Mesothelial cell of epicardium (in vitro differentiated cells): ENCODE data around the gene NEU1. TPM values are rescaled to one million over a fixed set of nuclear protein-coding genes. Genes with fewer than 3 reads are reported as not detected.
A peak's percentile ranks its signal among the peaks of the same experiment; 100 is the strongest.
"Not testable (repeated sequence)": the region's sequence is repeated elsewhere in the genome, so short reads cannot be mapped to it uniquely, and the experiment has no call there.

ENCODE experiments used
- DNase-seq, 2 experiments: peaks; one replicate each; pipeline ENCODE4 v3.0.0; 2021; ENCODE audit warnings: low spot score in 2 of 2; ENCODE audit not compliant: unreplicated experiment in 2 of 2
- H3K27ac Mint-ChIP-seq: 2 replicates; pipeline ENCODE4 v1.8.0; 2021; ENCODE audit warnings: mixed read lengths
- H3K27me3 Mint-ChIP-seq: 2 replicates; pipeline ENCODE4 v1.8.0; 2021; ENCODE audit warnings: low read depth, mixed read lengths
- H3K36me3 Mint-ChIP-seq: 2 replicates; pipeline ENCODE4 v1.8.0; 2021; ENCODE audit warnings: mixed read lengths
- H3K4me1 Mint-ChIP-seq: 2 replicates; pipeline ENCODE4 v1.8.0; 2021; ENCODE audit warnings: mixed read lengths
- H3K4me3 Mint-ChIP-seq: 2 replicates; pipeline ENCODE4 v1.8.0; 2021; ENCODE audit warnings: mild to moderate bottlenecking, moderate library complexity, mixed read lengths
- H3K9me3 Mint-ChIP-seq: 2 replicates; pipeline ENCODE4 v1.8.0; 2021; ENCODE audit warnings: mixed read lengths
- total RNA-seq: library from RNA; stranded (reverse); gene quantifications from 3 replicates; pipeline ENCODE4 v1.2.1, GENCODE V29; 2021
- TF ChIP-seq, protein P1 (sequence below): fragments of 200-600 bp; sonication (generic); IDR thresholded peaks from one replicate; pipeline ENCODE4 v1.5.0; 2021; ENCODE audit warnings: antibody characterized with exemption; ENCODE audit not compliant: unreplicated experiment

NEU1 gene
- total RNA-seq, 1 donor from 2014 or later: 24.7 TPM

DNA sequence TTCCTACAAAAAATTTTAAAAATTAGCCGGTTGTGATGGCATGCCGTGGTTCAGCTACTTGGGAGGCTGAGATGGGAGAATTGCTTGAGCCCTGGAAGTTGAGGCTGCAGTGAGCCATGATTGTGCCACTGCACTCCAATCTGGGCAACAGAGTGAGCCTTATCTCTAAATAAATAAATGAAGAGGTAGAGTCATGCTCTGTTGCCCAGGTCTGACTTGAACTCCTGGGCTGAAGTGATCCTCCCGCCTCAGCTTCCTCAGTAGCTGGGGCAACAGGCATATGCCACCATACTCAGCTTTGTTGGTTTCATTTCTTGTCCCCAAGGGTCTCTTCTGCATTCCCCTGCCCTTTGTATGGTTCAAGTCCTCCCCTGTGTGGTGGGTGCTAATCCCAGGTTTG, 18.1 kb downstream of the NEU1 start:
- no peaks in the 10 kb centered on the region for H3K4me1 Mint-ChIP-seq
- TF ChIP-seq, protein P1, sequence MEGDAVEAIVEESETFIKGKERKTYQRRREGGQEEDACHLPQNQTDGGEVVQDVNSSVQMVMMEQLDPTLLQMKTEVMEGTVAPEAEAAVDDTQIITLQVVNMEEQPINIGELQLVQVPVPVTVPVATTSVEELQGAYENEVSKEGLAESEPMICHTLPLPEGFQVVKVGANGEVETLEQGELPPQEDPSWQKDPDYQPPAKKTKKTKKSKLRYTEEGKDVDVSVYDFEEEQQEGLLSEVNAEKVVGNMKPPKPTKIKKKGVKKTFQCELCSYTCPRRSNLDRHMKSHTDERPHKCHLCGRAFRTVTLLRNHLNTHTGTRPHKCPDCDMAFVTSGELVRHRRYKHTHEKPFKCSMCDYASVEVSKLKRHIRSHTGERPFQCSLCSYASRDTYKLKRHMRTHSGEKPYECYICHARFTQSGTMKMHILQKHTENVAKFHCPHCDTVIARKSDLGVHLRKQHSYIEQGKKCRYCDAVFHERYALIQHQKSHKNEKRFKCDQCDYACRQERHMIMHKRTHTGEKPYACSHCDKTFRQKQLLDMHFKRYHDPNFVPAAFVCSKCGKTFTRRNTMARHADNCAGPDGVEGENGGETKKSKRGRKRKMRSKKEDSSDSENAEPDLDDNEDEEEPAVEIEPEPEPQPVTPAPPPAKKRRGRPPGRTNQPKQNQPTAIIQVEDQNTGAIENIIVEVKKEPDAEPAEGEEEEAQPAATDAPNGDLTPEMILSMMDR: no peak
- H3K36me3 Mint-ChIP-seq: peaks cover 15% of the 10 kb centered on the region
- no peak overlapping the region for H3K4me3 Mint-ChIP-seq
- no peaks in the 10 kb centered on the region for H3K9me3 Mint-ChIP-seq
- H3K27ac Mint-ChIP-seq: no peak overlapping the region
- no peak for DNase-seq
- H3K27me3 Mint-ChIP-seq: no peaks in the 10 kb centered on the region

DNA sequence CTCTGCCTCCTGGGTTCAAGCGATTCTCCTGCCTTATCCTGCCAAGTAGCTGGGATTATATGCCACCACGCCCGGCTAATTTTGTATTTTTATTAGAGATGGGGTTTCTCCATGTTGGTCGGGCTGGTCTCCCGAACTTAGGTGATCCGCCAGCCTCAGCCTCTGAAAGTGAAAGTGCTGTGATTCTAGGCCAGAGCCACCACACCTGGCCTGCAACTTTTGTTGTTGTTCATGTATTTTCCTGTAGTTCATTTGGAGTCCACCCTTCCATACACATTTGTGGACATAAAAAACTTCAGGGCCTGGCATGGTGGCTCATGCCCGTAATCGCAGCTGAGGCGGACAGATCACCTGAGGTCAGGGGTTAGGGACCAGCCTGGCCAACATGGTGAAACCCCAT, 20.6 kb downstream of the NEU1 start:
- Mint-ChIP-seq H3K27me3 (no peaks in the 10 kb centered on the region), H3K4me1 (peaks cover 11% of the 10 kb centered on the region), H3K27ac (no peak overlapping the region), H3K4me3 (no peak overlapping the region), H3K9me3 (no peaks in the 10 kb centered on the region), H3K36me3 (peaks cover 27% of the 10 kb centered on the region)
- TF ChIP-seq, protein P1: no peak
- DNase-seq: no peak

DNA sequence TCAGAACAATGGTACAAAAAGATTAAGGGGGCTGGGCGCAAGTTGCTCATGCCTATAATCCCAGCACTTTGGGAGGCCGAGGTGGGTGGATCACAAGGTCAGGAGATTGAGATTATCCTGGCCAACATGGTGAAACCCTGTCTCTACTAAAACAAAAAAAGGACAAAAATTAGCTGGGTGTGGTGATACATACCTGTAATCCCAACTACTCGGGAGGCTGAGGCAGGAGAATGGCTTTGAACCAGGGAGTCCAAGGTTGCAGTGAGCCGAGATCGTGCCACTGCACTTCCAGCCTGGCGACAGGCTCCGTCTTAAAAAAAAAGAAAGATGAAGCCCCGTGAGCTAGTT, 22.9 kb downstream of the NEU1 start:
- H3K9me3 Mint-ChIP-seq, H3K27me3 Mint-ChIP-seq, H3K27ac Mint-ChIP-seq, H3K4me3 Mint-ChIP-seq, DNase-seq: not testable (repeated sequence)
- Mint-ChIP-seq H3K4me1 (peaks cover 24% of the 10 kb centered on the region), H3K36me3 (peaks cover 31% of the 10 kb centered on the region)

DNA sequence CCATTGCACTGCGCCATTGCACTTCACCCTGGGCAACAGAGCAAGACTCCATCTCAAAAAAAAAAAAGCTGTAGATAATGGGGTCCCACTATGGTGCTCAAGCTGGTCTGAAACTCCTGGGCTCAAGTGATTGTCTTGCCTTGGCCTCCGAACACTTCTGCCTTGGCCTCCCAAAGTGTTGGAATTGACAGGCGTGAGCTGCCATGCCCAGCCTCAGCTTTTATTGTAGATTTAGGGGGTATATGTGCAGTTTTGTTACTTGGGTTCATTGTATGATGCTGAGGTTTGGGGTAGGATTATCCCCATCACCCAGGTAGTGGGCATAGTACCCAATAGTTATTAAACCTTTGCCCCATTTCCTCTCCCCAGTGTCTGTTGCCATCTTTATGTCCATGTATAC, 23.7 kb downstream of the NEU1 start:
- TF ChIP-seq, protein P1: no peak
- Mint-ChIP-seq H3K4me1 (peaks cover 27% of the 10 kb centered on the region), H3K9me3 (no peaks in the 10 kb centered on the region), H3K27ac (peak overlapping the region; percentile 15), H3K4me3 (no peak overlapping the region), H3K27me3 (no peaks in the 10 kb centered on the region), H3K36me3 (peaks cover 31% of the 10 kb centered on the region)
- no peak for DNase-seq

DNA sequence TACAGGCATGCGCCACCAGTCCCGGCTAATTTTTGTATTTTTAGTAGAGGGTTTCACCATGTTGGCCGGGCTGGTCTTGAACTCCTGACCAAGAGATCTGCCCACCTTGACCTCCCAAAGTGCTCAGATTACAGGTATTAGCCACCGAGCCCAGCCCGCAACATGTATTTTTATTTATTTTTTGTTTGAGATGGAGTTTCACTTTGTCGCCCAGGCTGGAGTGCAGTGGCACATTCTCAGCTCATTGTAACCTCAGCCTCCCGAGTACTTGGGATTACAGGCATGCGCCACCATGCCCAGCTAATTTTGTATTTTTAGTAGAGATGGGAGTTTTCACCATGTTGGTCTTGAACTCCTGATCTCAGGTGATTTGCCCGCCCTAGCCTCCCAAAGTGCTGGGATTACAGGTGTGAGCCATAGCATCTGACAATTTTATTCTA, 24.5 kb downstream of the NEU1 start:
- DNase-seq, H3K27me3 Mint-ChIP-seq, H3K9me3 Mint-ChIP-seq: not testable (repeated sequence)
- H3K27ac Mint-ChIP-seq: peak overlapping the region; percentile 2
- peak overlapping the region; percentile 98 for H3K4me3 Mint-ChIP-seq
- H3K36me3 Mint-ChIP-seq: peaks cover 31% of the 10 kb centered on the region
- H3K4me1 Mint-ChIP-seq: peaks cover 27% of the 10 kb centered on the region

DNA sequence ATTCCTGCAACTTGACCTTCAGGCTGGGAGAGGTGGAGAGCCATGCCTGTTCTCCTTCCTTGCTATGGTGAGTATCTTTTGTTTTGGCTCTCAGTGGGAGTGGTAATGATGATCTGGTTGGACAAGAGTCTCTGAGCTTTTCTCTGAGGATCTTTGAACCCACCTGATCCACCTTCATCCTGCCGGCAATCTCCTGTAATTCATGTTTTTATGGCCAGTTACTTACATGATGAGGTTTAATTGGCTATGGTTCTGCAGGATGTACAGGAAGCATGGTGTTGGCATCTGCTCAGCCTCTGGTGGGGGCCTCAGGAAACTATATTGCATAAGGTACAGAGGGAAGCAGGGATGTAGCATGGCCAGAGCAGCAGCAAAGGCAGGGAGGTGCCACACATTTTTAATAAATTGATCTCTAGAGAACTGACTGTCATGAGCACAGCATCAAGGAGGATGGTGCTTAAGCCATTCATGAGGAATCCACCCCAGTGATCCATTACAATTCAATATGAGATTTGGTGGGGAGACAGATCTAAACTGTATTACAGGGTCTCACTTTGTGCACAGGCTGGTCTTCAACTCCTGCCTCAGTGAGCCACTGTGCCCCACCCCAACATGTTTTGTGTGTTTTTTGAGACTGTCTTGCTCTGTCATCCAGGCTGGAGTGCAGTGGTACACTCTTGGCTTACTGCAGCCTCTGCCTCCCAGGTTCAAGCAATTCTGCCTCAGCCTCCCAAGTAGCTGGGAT, 25.1 kb downstream of the NEU1 start:
- no peak for DNase-seq
- H3K27ac Mint-ChIP-seq: peak overlapping the region; percentile 99
- peak overlapping the region; percentile 98 for H3K4me3 Mint-ChIP-seq
- no peaks in the 10 kb centered on the region for H3K27me3 Mint-ChIP-seq
- peaks cover 31% of the 10 kb centered on the region for H3K36me3 Mint-ChIP-seq
- TF ChIP-seq, protein P1: no peak
- H3K4me1 Mint-ChIP-seq: peaks cover 27% of the 10 kb centered on the region
- H3K9me3 Mint-ChIP-seq: no peaks in the 10 kb centered on the region
